ENCODE data around the gene TSPAN17.

- TF ChIP-seq CTCF (IDR thresholded peaks at IDR 0.05) (no peak), ZFX (IDR thresholded peaks at IDR 0.05; ENCODE audit: borderline replicate concordance) (no peak)
These were observed 56.6 kb downstream of the TSPAN17 start for GRCh38 chr5:176703857-176704256.
